DND-41 (cell line): ENCODE measurements around the gene PPFIBP1.

Experiments used
- ATAC-seq: fragments of 200-7000 bp; cut with Tn5 transposase; 3 replicates; pipeline ENCODE4 v1.9.1; 2021; ENCODE audit warnings: low read depth; ENCODE audit not compliant: insufficient read depth
- DNase-seq: peaks from one replicate; pipeline ENCODE4 v3.0.0-alpha.2; 2020
- H2AFZ ChIP-seq: 2 replicates; pipeline ENCODE4 v1.6.0; 2012; ENCODE audit warnings: low read depth, low read length
- H3K27ac ChIP-seq: 2 replicates; pipeline ENCODE4 v1.5.1; 2012; ENCODE audit warnings: low read length, inconsistent platforms
- H3K27me3 ChIP-seq: fragments of 200-600 bp; sonication (generic); 2 replicates; pipeline ENCODE4 v1.6.0; 2012; ENCODE audit warnings: low read length, mild to moderate bottlenecking, inconsistent platforms; ENCODE audit not compliant: insufficient read depth, poor library complexity
- H3K36me3 ChIP-seq: 2 replicates; pipeline ENCODE4 v1.5.1; 2012; ENCODE audit warnings: low read length, inconsistent platforms; ENCODE audit not compliant: insufficient read depth
- H3K4me1 ChIP-seq: 2 replicates; pipeline ENCODE4 v1.5.1; 2012; ENCODE audit warnings: mild to moderate bottlenecking, low read length; ENCODE audit not compliant: insufficient read depth
- H3K4me2 ChIP-seq: 2 replicates; pipeline ENCODE4 v1.6.0; 2012; ENCODE audit warnings: mild to moderate bottlenecking, moderate library complexity, low read length, inconsistent platforms; ENCODE audit not compliant: insufficient read depth
- H3K4me3 ChIP-seq, 2 experiments: fragments of 200-600 bp in 1 of 2; shearing (Covaris generic) in 1 of 2; 2 replicates each; pipeline ENCODE4 v1.5.1; 2012 to 2016; ENCODE audit warnings: inconsistent platforms in 2 of 2, low read length in 2 of 2, mild to moderate bottlenecking in 2 of 2, low read depth in 1 of 2, moderate library complexity in 1 of 2
- H3K79me2 ChIP-seq: 2 replicates; pipeline ENCODE4 v1.6.0; 2012; ENCODE audit warnings: low read length, inconsistent platforms; ENCODE audit not compliant: insufficient read depth
- H3K9ac ChIP-seq: 2 replicates; pipeline ENCODE4 v1.6.0; 2012; ENCODE audit warnings: low read depth, mild to moderate bottlenecking, inconsistent platforms, low read length, moderate library complexity
- H3K9me3 ChIP-seq: 2 replicates; pipeline ENCODE4 v1.5.1; 2012; ENCODE audit warnings: low read length, moderate library complexity, mild to moderate bottlenecking, inconsistent platforms; ENCODE audit not compliant: insufficient read depth, severe bottlenecking
- H4K20me1 ChIP-seq: 2 replicates; pipeline ENCODE4 v1.6.0; 2012; ENCODE audit warnings: low read length; ENCODE audit not compliant: insufficient read depth
- EZH2 ChIP-seq: IDR thresholded peaks from 3 replicates; pipeline ENCODE4 v1.6.1; 2012; ENCODE audit warnings: borderline replicate concordance, low read depth, mild to moderate bottlenecking, moderate library complexity, low read length, inconsistent platforms; ENCODE audit not compliant: severe bottlenecking
- TF ChIP-seq, protein P1 (sequence below): IDR thresholded peaks from 2 replicates; pipeline ENCODE4 v1.5.1; 2012; ENCODE audit warnings: borderline replicate concordance, low read length, moderate library complexity, mild to moderate bottlenecking; ENCODE audit not compliant: poor library complexity, severe bottlenecking; ENCODE audit errors: extremely low read depth

Gene PPFIBP1

DNA sequence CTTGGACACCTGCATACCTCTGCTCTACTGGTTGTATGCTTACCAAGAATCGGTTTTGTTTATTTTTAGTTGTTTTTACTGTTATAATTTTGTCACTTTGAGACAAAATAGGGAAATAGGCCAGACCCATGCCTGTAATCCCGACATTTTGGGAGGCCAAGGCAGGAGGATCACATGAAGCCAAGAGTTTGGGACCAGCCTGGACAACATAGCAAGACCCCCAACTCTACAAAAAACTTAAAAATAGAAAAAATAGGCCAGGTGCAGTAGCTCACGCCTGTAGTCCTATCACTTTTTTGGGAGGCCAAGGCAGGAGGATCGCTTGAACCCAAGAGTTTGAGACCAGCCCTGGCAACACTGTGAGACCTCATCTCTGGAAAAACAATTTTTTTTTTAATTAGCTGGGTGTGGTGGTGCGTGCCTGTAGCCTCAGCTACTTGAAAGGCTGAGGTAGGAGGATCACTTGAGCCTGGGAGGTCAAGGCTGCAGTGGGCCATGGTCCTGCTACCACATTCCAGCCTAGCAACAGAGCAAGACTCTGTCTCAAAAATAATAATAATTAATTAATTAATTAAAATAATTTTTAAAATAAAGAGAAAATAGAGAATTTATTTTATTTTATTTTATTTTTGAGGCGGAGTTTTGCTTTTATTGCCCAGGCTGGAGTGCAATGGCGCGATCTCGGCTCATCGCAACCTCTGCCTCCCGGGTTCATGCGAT, 185.4 kb downstream of the PPFIBP1 start:
- H3K9me3 ChIP-seq, result no peaks in the 10 kb centered on the region
- peaks cover 18% of the 10 kb centered on the region for H3K36me3 ChIP-seq
- no peak overlapping the region for H2AFZ ChIP-seq
- no peak overlapping the region for H3K27ac ChIP-seq
- TF ChIP-seq, protein P1, sequence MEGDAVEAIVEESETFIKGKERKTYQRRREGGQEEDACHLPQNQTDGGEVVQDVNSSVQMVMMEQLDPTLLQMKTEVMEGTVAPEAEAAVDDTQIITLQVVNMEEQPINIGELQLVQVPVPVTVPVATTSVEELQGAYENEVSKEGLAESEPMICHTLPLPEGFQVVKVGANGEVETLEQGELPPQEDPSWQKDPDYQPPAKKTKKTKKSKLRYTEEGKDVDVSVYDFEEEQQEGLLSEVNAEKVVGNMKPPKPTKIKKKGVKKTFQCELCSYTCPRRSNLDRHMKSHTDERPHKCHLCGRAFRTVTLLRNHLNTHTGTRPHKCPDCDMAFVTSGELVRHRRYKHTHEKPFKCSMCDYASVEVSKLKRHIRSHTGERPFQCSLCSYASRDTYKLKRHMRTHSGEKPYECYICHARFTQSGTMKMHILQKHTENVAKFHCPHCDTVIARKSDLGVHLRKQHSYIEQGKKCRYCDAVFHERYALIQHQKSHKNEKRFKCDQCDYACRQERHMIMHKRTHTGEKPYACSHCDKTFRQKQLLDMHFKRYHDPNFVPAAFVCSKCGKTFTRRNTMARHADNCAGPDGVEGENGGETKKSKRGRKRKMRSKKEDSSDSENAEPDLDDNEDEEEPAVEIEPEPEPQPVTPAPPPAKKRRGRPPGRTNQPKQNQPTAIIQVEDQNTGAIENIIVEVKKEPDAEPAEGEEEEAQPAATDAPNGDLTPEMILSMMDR, result no peak
- TF ChIP-seq EZH2, result no peak
- H3K79me2 ChIP-seq, result peaks cover 41% of the 10 kb centered on the region
- H3K4me1 ChIP-seq, result peaks cover 31% of the 10 kb centered on the region
- ATAC-seq (no peak), DNase-seq (no peak)
- H3K27me3 ChIP-seq, result no peaks in the 10 kb centered on the region
- H3K4me3 ChIP-seq, result no peak overlapping the region
- H3K4me2 ChIP-seq, result no peak overlapping the region
- H4K20me1 ChIP-seq, result no peaks in the 10 kb centered on the region
- no peak overlapping the region for H3K9ac ChIP-seq

DNA sequence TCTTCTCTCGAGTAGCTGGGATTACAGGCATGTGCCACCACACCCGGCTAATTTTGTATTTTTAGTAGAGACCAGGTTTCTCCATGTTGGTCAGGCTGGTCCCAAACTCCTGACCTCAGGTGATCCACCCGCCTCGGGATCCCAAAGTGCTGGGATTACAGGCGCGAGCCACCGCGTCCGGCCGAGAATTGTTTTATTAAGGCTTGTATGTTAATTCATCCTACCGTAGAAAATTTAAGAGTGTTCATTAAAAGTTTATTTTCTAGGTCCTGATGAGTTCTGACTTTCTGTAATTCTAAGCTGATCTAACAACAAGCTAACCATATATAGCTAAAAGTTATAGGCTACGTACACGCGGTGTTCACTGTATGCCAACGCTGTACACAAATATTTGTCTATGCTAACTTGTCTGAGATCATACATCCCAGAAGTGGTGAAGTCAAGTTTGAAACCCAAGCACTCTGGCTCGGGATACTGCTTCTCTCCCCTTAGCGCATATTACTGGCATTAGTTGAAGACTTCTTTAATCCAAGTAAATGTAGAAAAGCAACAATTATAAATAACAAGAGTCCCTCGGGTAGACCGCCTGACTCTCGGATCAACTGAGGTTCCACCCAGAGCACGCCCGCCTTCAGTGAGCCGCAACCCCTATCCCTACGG, 186.1 kb downstream of the PPFIBP1 start:
- H3K4me2 ChIP-seq, result peak overlapping the region; percentile 91
- peaks cover 33% of the 10 kb centered on the region for H3K4me1 ChIP-seq
- H3K4me3 ChIP-seq, result peak overlapping the region; percentile 73 to 84
- no peaks in the 10 kb centered on the region for H3K9me3 ChIP-seq
- H3K9ac ChIP-seq, result peak overlapping the region; percentile 84
- peaks cover 23% of the 10 kb centered on the region for H3K36me3 ChIP-seq
- peak; percentile 54 for ATAC-seq
- no peaks in the 10 kb centered on the region for H4K20me1 ChIP-seq
- H2AFZ ChIP-seq, result peak overlapping the region; percentile 90
- peaks cover 47% of the 10 kb centered on the region for H3K79me2 ChIP-seq
- TF ChIP-seq, protein P1, result no peak
- no peak for TF ChIP-seq EZH2
- peak overlapping the region; percentile 85 for H3K27ac ChIP-seq
- no peak for DNase-seq
- no peaks in the 10 kb centered on the region for H3K27me3 ChIP-seq

DNA sequence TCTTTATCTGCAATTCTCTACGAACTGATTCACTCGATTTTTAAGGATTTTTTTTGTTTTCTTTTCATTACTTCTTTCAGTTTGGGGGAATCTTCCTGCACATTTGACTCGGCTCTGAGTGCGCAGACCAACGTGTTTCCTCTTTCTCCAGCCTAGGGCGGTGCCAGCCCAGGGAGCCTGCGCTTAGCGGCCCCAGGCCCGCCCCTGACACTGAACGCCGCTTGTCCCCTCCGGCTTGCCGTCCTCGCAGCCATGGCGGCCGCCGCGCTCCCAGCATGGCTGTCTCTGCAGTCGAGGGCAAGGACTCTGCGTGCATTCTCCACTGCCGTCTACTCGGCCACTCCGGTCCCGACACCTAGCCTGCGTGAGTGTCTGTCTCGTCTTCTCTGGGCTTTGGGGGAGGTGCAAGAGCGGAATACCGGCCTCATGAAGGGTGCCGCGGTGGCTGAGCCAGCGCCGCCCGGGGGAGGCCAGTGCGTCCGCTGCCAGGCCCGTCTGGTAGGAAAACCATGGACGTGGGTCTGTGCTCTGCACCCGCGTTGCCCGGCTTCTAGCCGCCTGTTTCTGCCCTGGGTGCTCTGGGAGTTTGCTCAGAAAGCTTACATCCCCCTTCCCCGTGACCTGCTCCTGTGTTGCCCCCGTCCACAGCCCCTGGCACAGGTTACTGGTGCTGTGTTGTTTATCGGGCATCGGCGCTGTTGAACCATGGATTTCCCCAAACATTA, 186.7 kb downstream of the PPFIBP1 start, which contains the start of gene MRPS35:
Gene MRPS35 (plus strand): TSS at position 241 of the 725 bp plus-strand sequence. CDS start 12 bp downstream, at position 253.
- Histone ChIP-seq H2AFZ (peak within 1 kb of the TSS; percentile 90), H3K79me2 (peaks cover 52% of the 10 kb centered on the region), H3K4me1 (peaks cover 33% of the 10 kb centered on the region), H3K27me3 (no peaks in the 10 kb centered on the region), H3K27ac (peak within 1 kb of the TSS; percentile 85), H4K20me1 (no peaks in the 10 kb centered on the region), H3K9ac (peak within 1 kb of the TSS; percentile 84), H3K9me3 (no peaks in the 10 kb centered on the region), H3K4me2 (peak within 1 kb of the TSS; percentile 91), H3K36me3 (peaks cover 27% of the 10 kb centered on the region), H3K4me3 (peak within 1 kb of the TSS; percentile 73 to 84)
- DNase-seq (peak; percentile 92), ATAC-seq (peak; percentile 97)
- TF ChIP-seq EZH2, result no peak
- TF ChIP-seq, protein P1, result peak; percentile 5
